Activated CD4-positive, alpha-beta T cell treated with anti-CD3 and anti-CD28 coated beads, Interleukin-2, amount 50 U/mL, for 1 hour (primary cell): ENCODE measurements around the gene MACROD1.
"Not testable (repeated sequence)": the region's sequence is repeated elsewhere in the genome, so short reads cannot be mapped to it uniquely, and the experiment has no call there.

Experiments
- DNase-seq: peaks from one replicate; pipeline ENCODE4 v3.0.0-alpha.2; 2020

The MACROD1 gene

GRCh38 chr11:64185175-64185692 is 19.3 kb upstream of the MACROD1 start:
- DNase-seq = no peak

- DNase-seq = no peak
These were observed 18.0 kb upstream of the MACROD1 start for GRCh38 chr11:64183890-64184289.

- peak; percentile 8 for DNase-seq
These were observed 15.8 kb upstream of the MACROD1 start for GRCh38 chr11:64181506-64182411.

GRCh38 chr11:64180891-64181290 is 15.0 kb upstream of the MACROD1 start:
- no peak for DNase-seq

GRCh38 chr11:64178951-64179639 is 13.2 kb upstream of the MACROD1 start:
- no peak for DNase-seq

GRCh38 chr11:64178203-64178602 is 12.3 kb upstream of the MACROD1 start:
- no peak for DNase-seq

- DNase-seq = no peak
These were observed 10.8 kb upstream of the MACROD1 start for GRCh38 chr11:64176751-64177150.

- no peak for DNase-seq
These were observed 7.9 kb upstream of the MACROD1 start for GRCh38 chr11:64173616-64174355.

GRCh38 chr11:64170419-64170818 is 4.5 kb upstream of the MACROD1 start:
- no peak for DNase-seq

- DNase-seq = no peak
These were observed 452 bp downstream of the MACROD1 start for GRCh38 chr11:64165481-64165841.

- DNase-seq = no peak
These were observed 1.3 kb downstream of the MACROD1 start for GRCh38 chr11:64164392-64165312.

GRCh38 chr11:64163951-64164350 is 2.0 kb downstream of the MACROD1 start:
- DNase-seq = no peak

GRCh38 chr11:64162769-64163168 is 3.1 kb downstream of the MACROD1 start:
- not testable (repeated sequence) for DNase-seq

- DNase-seq = no peak
These were observed 4.9 kb downstream of the MACROD1 start for GRCh38 chr11:64161037-64161436.

GRCh38 chr11:64157631-64158394 is 8.1 kb downstream of the MACROD1 start:
- DNase-seq = no peak

GRCh38 chr11:64156235-64157011 is 9.5 kb downstream of the MACROD1 start:
- no peak for DNase-seq

GRCh38 chr11:64153812-64154211 is 12.1 kb downstream of the MACROD1 start:
- no peak for DNase-seq

- DNase-seq = peak; percentile 67
These were observed 12.8 kb downstream of the MACROD1 start for GRCh38 chr11:64152841-64153691.

- no peak for DNase-seq
These were observed 14.6 kb downstream of the MACROD1 start for GRCh38 chr11:64151337-64151736.
